GM06990 (cell line): ENCODE results near the gene CDT1.

Source experiments
- DNase-seq: peaks from one replicate; pipeline ENCODE4 v3.0.0-alpha.2; 2011; ENCODE audit not compliant: insufficient read length; ENCODE audit errors: extremely low read depth
- H3K27me3 ChIP-seq: replicated peaks from 2 replicates; pipeline ENCODE4 v1.6.0; 2011; ENCODE audit warnings: low read length; ENCODE audit not compliant: control insufficient read depth, insufficient read depth
- H3K36me3 ChIP-seq: 2 replicates; pipeline ENCODE4 v1.5.1; 2011; ENCODE audit warnings: low read length; ENCODE audit not compliant: control insufficient read depth, insufficient read depth
- H3K4me3 ChIP-seq: replicated peaks from 2 replicates; pipeline ENCODE4 v1.5.1; 2011; ENCODE audit warnings: low read depth, mild to moderate bottlenecking, control low read depth, low read length
- CTCF ChIP-seq: IDR thresholded peaks from 2 replicates; pipeline ENCODE4 v1.5.1; 2011; ENCODE audit warnings: low read length, control low read depth, mild to moderate bottlenecking, inconsistent platforms; ENCODE audit not compliant: insufficient read depth, poor library complexity, severe bottlenecking

CDT1 gene

GRCh38 chr16:88758944-88759244 is 44.7 kb upstream of the CDT1 start:
- Histone ChIP-seq H3K4me3 (no peak overlapping the region), H3K36me3 (peaks cover 9% of the 10 kb centered on the region), H3K27me3 (no peaks in the 10 kb centered on the region)
- no peak for DNase-seq
- no peak for TF ChIP-seq CTCF

- H3K4me3 ChIP-seq: no peak overlapping the region
- no peak for TF ChIP-seq CTCF
- peaks cover 10% of the 10 kb centered on the region for H3K36me3 ChIP-seq
- DNase-seq: no peak
- no peaks in the 10 kb centered on the region for H3K27me3 ChIP-seq
These were observed 44.2 kb upstream of the CDT1 start for GRCh38 chr16:88759245-88759975.

GRCh38 chr16:88759976-88760350 is 43.6 kb upstream of the CDT1 start:
- Histone ChIP-seq H3K27me3 (no peaks in the 10 kb centered on the region), H3K36me3 (peaks cover 8% of the 10 kb centered on the region), H3K4me3 (no peak overlapping the region)
- no peak for DNase-seq
- TF ChIP-seq CTCF: no peak

GRCh38 chr16:88760424-88761142 is 43.0 kb upstream of the CDT1 start:
- no peak for DNase-seq
- H3K4me3 ChIP-seq: no peak overlapping the region
- H3K36me3 ChIP-seq: peaks cover 8% of the 10 kb centered on the region
- no peak for TF ChIP-seq CTCF
- no peaks in the 10 kb centered on the region for H3K27me3 ChIP-seq

- peaks cover 8% of the 10 kb centered on the region for H3K36me3 ChIP-seq
- TF ChIP-seq CTCF: no peak
- no peak overlapping the region for H3K4me3 ChIP-seq
- DNase-seq: no peak
- no peaks in the 10 kb centered on the region for H3K27me3 ChIP-seq
These were observed 42.5 kb upstream of the CDT1 start for GRCh38 chr16:88761143-88761534.

GRCh38 chr16:88761830-88762229 is 41.8 kb upstream of the CDT1 start:
- Histone ChIP-seq H3K36me3 (peaks cover 8% of the 10 kb centered on the region), H3K27me3 (no peaks in the 10 kb centered on the region), H3K4me3 (no peak overlapping the region)
- no peak for DNase-seq
- no peak for TF ChIP-seq CTCF
